ENCODE measurements around the gene IGFL4.

IGFL4 gene

GRCh38 chr19:46063201-46063600, 22.4 kb upstream of the IGFL4 start:
- no peaks in the 10 kb centered on the region; the same call in 1 of the 2 replicates for H3K27me3 ChIP-seq (ENCODE audit: insufficient read depth, low read length)
- no peaks in the 10 kb centered on the region for H4K20me1 ChIP-seq (ENCODE audit: insufficient read depth, low read length)
- peaks cover 8% of the 10 kb centered on the region; the same call in 1 of the 2 replicates for H3K9me3 ChIP-seq (ENCODE audit: low read length)
- no peak overlapping the region for H2AFZ ChIP-seq (ENCODE audit: low read length)
- no peaks in the 10 kb centered on the region for H3K79me2 ChIP-seq (ENCODE audit: insufficient read depth, low read length)
- no peak overlapping the region for H3K27ac ChIP-seq (ENCODE audit: low read depth, low read length, poor library complexity, severe bottlenecking)
- TF ChIP-seq CTCF (IDR thresholded peaks at IDR 0.05; ENCODE audit: low read length) (no peak), EZH2 (IDR thresholded peaks at IDR 0.05; ENCODE audit: borderline replicate concordance, low read length) (no peak)
- H3K36me3 ChIP-seq (ENCODE audit: insufficient read depth, low read length) = no peaks in the 10 kb centered on the region
- no peak overlapping the region for H3K4me3 ChIP-seq (ENCODE audit: low read depth, low read length, poor library complexity, severe bottlenecking)
- no peaks in the 10 kb centered on the region for H3F3A ChIP-seq (ENCODE audit: insufficient read depth, low read length)
- no peak overlapping the region for H3K9ac ChIP-seq (ENCODE audit: low read length)
- no peaks in the 10 kb centered on the region for H3K9me2 ChIP-seq (ENCODE audit: low read depth, low read length)
- no peak overlapping the region for H3K4me2 ChIP-seq (ENCODE audit: low read length)
- H3K4me1 ChIP-seq (ENCODE audit: insufficient read depth, low read length, severe bottlenecking) = no peaks in the 10 kb centered on the region

- H4K20me1 ChIP-seq (ENCODE audit: insufficient read depth, low read length) = no peaks in the 10 kb centered on the region
- no peaks in the 10 kb centered on the region for H3K9me2 ChIP-seq (ENCODE audit: low read depth, low read length)
- no peaks in the 10 kb centered on the region for H3K36me3 ChIP-seq (ENCODE audit: insufficient read depth, low read length)
- no peaks in the 10 kb centered on the region; the same call in 1 of the 2 replicates for H3K27me3 ChIP-seq (ENCODE audit: insufficient read depth, low read length)
- H3K79me2 ChIP-seq (ENCODE audit: insufficient read depth, low read length) = no peaks in the 10 kb centered on the region
- no peak overlapping the region for H3K4me2 ChIP-seq (ENCODE audit: low read length)
- no peak overlapping the region for H3K9ac ChIP-seq (ENCODE audit: low read length)
- no peaks in the 10 kb centered on the region for H3F3A ChIP-seq (ENCODE audit: insufficient read depth, low read length)
- H3K9me3 ChIP-seq (ENCODE audit: low read length) = peaks cover 8% of the 10 kb centered on the region; the same call in 1 of the 2 replicates
- no peak overlapping the region for H2AFZ ChIP-seq (ENCODE audit: low read length)
- no peak overlapping the region for H3K27ac ChIP-seq (ENCODE audit: low read depth, low read length, poor library complexity, severe bottlenecking)
- H3K4me1 ChIP-seq (ENCODE audit: insufficient read depth, low read length, severe bottlenecking) = no peaks in the 10 kb centered on the region
- H3K4me3 ChIP-seq (ENCODE audit: low read depth, low read length, poor library complexity, severe bottlenecking) = no peak overlapping the region
- no peak for TF ChIP-seq CTCF (IDR thresholded peaks at IDR 0.05; ENCODE audit: low read length)
- TF ChIP-seq EZH2 (IDR thresholded peaks at IDR 0.05; ENCODE audit: borderline replicate concordance, low read length) = no peak
Observed at GRCh38 chr19:46060012-46060411, 19.2 kb upstream of the IGFL4 start.

- H3K79me2 ChIP-seq (ENCODE audit: insufficient read depth, low read length) = no peaks in the 10 kb centered on the region
Observed at GRCh38 chr19:46058778-46059177, 18.0 kb upstream of the IGFL4 start.

More at GRCh38 chr19:46058778-46059177, 18.0 kb upstream of the IGFL4 start:
- no peak for TF ChIP-seq EZH2 (IDR thresholded peaks at IDR 0.05; ENCODE audit: borderline replicate concordance, low read length)
- TF ChIP-seq CTCF (IDR thresholded peaks at IDR 0.05; ENCODE audit: low read length) = no peak
- H3K9ac ChIP-seq (ENCODE audit: low read length) = no peak overlapping the region
- no peak overlapping the region for H2AFZ ChIP-seq (ENCODE audit: low read length)
- no peak overlapping the region for H3K27ac ChIP-seq (ENCODE audit: low read depth, low read length, poor library complexity, severe bottlenecking)
- no peaks in the 10 kb centered on the region for H3F3A ChIP-seq (ENCODE audit: insufficient read depth, low read length)
- H3K4me3 ChIP-seq (ENCODE audit: low read depth, low read length, poor library complexity, severe bottlenecking) = no peak overlapping the region
- H4K20me1 ChIP-seq (ENCODE audit: insufficient read depth, low read length) = no peaks in the 10 kb centered on the region
- H3K27me3 ChIP-seq (ENCODE audit: insufficient read depth, low read length) = no peaks in the 10 kb centered on the region; the same call in 1 of the 2 replicates
- H3K36me3 ChIP-seq (ENCODE audit: insufficient read depth, low read length) = no peaks in the 10 kb centered on the region
- H3K9me3 ChIP-seq (ENCODE audit: low read length) = peaks cover 11% of the 10 kb centered on the region; the same call in 1 of the 2 replicates
- no peaks in the 10 kb centered on the region for H3K4me1 ChIP-seq (ENCODE audit: insufficient read depth, low read length, severe bottlenecking)
- H3K4me2 ChIP-seq (ENCODE audit: low read length) = no peak overlapping the region
- H3K9me2 ChIP-seq (ENCODE audit: low read depth, low read length) = no peaks in the 10 kb centered on the region

All from OCI-LY1 (cell line).